ENCODE results near the gene CXCR5.

CXCR5 gene

DNA sequence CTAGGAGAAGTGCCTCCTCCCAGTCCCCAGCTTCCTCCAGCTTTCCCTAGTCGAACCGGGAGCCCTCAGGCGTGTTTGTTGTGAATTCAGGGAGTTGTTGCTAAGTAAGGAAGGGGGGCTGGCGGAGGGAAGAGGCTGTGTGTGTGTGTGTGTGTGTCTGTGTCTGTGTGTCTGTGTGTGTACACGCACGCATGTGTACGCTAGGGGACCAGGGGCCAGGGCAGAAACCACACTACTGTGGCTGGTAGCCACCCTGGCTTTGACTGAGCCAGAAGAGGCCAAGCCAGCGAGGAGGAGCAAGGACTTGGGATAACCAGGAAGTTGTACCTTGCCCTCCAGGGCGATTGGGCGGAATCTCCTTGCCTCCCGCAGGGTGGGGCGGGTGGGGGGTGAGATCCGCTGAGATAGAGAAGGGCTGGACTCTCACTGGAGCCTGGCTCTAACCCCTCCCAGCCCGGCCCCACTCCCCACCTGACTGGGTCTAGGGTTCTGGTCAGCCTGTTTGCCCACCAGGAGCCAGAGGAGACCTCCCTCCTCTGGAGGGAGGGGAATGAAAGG, 34.5 kb downstream of the CXCR5 start:
- H3K27ac ChIP-seq (ENCODE audit: extremely low read depth, low read depth, low read length): peak overlapping the region; percentile 65
- POLR2A ChIA-PET: no interaction called here
- TF ChIP-seq ZNF660 (tag by site-specific recombination; IDR thresholded peaks at IDR 0.05) (no peak), GLI4 (tag by site-specific recombination; IDR thresholded peaks at IDR 0.05) (no peak), SCRT2 (tag by site-specific recombination; IDR thresholded peaks at IDR 0.05) (0 out of 2 replicates have a peak, but pooled peaks have one; percentile 2), ZNF530 (tag by site-specific recombination; IDR thresholded peaks at IDR 0.05; ENCODE audit: low read depth) (no peak), ZNF664 (tag by site-specific recombination; IDR thresholded peaks at IDR 0.05) (no peak), GLIS1 (tag by site-specific recombination; IDR thresholded peaks at IDR 0.05) (peak; percentile 55), TCF7L2 (IDR thresholded peaks at IDR 0.05; ENCODE audit: borderline replicate concordance, low read depth, low read length) (no peak), ZNF341 (tag by site-specific recombination; IDR thresholded peaks at IDR 0.05; ENCODE audit: low read depth) (0 out of 2 replicates have a peak, but pooled peaks have one; percentile 20), ZBTB48 (tag by site-specific recombination; IDR thresholded peaks at IDR 0.05) (peak; percentile 68), ZNF76 (tag by site-specific recombination; IDR thresholded peaks at IDR 0.05; ENCODE audit: borderline replicate concordance, low read depth) (no peak), WT1 (tag by site-specific recombination; IDR thresholded peaks at IDR 0.05) (peak; percentile 33; the same call in 1 of the 2 replicates), IKZF3 (tag by site-specific recombination; IDR thresholded peaks at IDR 0.05) (peak; percentile 2; the same call in 1 of the 2 replicates), SP3 (tag by site-specific recombination; IDR thresholded peaks at IDR 0.05) (peak; percentile 17; the same call in 1 of the 2 replicates), SP7 (tag by site-specific recombination; IDR thresholded peaks at IDR 0.05) (0 out of 2 replicates have a peak, but pooled peaks have one; percentile 50), ZBTB20 (tag by site-specific recombination; IDR thresholded peaks at IDR 0.05) (0 out of 2 replicates have a peak, but pooled peaks have one; percentile 42), KLF1 (tag by site-specific recombination; IDR thresholded peaks at IDR 0.05) (peak; percentile 39; the same call in 1 of the 2 replicates), BCL11B (tag by site-specific recombination; IDR thresholded peaks at IDR 0.05; ENCODE audit: low read depth) (0 out of 2 replicates have a peak, but pooled peaks have one; percentile 9), ZEB2 (tag by site-specific recombination; IDR thresholded peaks at IDR 0.05) (0 out of 2 replicates have a peak, but pooled peaks have one; percentile 5)
- TF ChIP-seq, protein P1, sequence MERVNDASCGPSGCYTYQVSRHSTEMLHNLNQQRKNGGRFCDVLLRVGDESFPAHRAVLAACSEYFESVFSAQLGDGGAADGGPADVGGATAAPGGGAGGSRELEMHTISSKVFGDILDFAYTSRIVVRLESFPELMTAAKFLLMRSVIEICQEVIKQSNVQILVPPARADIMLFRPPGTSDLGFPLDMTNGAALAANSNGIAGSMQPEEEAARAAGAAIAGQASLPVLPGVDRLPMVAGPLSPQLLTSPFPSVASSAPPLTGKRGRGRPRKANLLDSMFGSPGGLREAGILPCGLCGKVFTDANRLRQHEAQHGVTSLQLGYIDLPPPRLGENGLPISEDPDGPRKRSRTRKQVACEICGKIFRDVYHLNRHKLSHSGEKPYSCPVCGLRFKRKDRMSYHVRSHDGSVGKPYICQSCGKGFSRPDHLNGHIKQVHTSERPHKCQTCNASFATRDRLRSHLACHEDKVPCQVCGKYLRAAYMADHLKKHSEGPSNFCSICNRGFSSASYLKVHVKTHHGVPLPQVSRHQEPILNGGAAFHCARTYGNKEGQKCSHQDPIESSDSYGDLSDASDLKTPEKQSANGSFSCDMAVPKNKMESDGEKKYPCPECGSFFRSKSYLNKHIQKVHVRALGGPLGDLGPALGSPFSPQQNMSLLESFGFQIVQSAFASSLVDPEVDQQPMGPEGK (tag by site-specific recombination; IDR thresholded peaks at IDR 0.05): peak; percentile 61; the same call in 1 of the 2 replicates
- TF ChIP-seq, protein P2, sequence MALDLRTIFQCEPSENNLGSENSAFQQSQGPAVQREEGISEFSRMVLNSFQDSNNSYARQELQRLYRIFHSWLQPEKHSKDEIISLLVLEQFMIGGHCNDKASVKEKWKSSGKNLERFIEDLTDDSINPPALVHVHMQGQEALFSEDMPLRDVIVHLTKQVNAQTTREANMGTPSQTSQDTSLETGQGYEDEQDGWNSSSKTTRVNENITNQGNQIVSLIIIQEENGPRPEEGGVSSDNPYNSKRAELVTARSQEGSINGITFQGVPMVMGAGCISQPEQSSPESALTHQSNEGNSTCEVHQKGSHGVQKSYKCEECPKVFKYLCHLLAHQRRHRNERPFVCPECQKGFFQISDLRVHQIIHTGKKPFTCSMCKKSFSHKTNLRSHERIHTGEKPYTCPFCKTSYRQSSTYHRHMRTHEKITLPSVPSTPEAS (tag by site-specific recombination; IDR thresholded peaks at IDR 0.05): peak; percentile 77
- TF ChIP-seq, protein P3, sequence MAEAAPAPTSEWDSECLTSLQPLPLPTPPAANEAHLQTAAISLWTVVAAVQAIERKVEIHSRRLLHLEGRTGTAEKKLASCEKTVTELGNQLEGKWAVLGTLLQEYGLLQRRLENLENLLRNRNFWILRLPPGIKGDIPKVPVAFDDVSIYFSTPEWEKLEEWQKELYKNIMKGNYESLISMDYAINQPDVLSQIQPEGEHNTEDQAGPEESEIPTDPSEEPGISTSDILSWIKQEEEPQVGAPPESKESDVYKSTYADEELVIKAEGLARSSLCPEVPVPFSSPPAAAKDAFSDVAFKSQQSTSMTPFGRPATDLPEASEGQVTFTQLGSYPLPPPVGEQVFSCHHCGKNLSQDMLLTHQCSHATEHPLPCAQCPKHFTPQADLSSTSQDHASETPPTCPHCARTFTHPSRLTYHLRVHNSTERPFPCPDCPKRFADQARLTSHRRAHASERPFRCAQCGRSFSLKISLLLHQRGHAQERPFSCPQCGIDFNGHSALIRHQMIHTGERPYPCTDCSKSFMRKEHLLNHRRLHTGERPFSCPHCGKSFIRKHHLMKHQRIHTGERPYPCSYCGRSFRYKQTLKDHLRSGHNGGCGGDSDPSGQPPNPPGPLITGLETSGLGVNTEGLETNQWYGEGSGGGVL (tag by site-specific recombination; IDR thresholded peaks at IDR 0.05): peak; percentile 51; the same call in 1 of the 2 replicates
- no peak overlapping the region; the same call in 1 of the 2 replicates for H3K4me3 ChIP-seq (ENCODE audit: low read depth, low read length)
- peaks cover 21% of the 10 kb centered on the region for H3K4me1 ChIP-seq (ENCODE audit: control insufficient read depth, insufficient read depth, low read length)
- no peaks in the 10 kb centered on the region for H3K9me3 ChIP-seq (ENCODE audit: control insufficient read depth, insufficient read depth, low read depth, low read length)
- H3K36me3 ChIP-seq (ENCODE audit: control insufficient read depth in 2 of 2, insufficient read depth in 1 of 2, low read length in 2 of 2): no peaks in the 10 kb centered on the region
- CTCF ChIA-PET: interaction anchor here (0.5 kb wide), 1 partner anchor 59 kb away, joined by 4 read pairs; no protein-coding TSS in a partner anchor
